ENCODE data around the gene POLE4.

The POLE4 gene

GRCh38 chr2:74985978-74986609 lies 27.7 kb downstream of the POLE4 start:
- DNase-seq (ENCODE audit: low spot score) (no peak), FAIRE-seq (no peak)

GRCh38 chr2:74991977-74992376 lies 33.5 kb downstream of the POLE4 start:
- no peak for FAIRE-seq
- no peak for DNase-seq (ENCODE audit: low spot score)

- no peak for DNase-seq (ENCODE audit: low spot score)
- FAIRE-seq = no peak
These were observed 41.0 kb downstream of the POLE4 start for GRCh38 chr2:74999468-74999867.

- FAIRE-seq = no peak
- DNase-seq (ENCODE audit: low spot score) = no peak
These were observed 43.6 kb downstream of the POLE4 start for GRCh38 chr2:75002007-75002406.

GRCh38 chr2:75003276-75003675 lies 44.8 kb downstream of the POLE4 start:
- FAIRE-seq = no peak

GRCh38 chr2:75003773-75004172 lies 45.3 kb downstream of the POLE4 start:
- FAIRE-seq (no peak), DNase-seq (ENCODE audit: low spot score) (no peak)

More at GRCh38 chr2:75003276-75003675, 44.8 kb downstream of the POLE4 start:
- no peak for DNase-seq (ENCODE audit: low spot score)

GRCh38 chr2:75006041-75006440 lies 47.6 kb downstream of the POLE4 start:
- FAIRE-seq (no peak), DNase-seq (ENCODE audit: low spot score) (no peak)

- DNase-seq (ENCODE audit: low spot score) (no peak), FAIRE-seq (no peak)
These were observed 48.6 kb downstream of the POLE4 start for GRCh38 chr2:75007061-75007460.

GRCh38 chr2:75007819-75008218 lies 49.4 kb downstream of the POLE4 start:
- no peak for DNase-seq (ENCODE audit: low spot score)
- no peak for FAIRE-seq

GRCh38 chr2:75010571-75010970 lies 52.1 kb downstream of the POLE4 start:
- DNase-seq (ENCODE audit: low spot score) (no peak), FAIRE-seq (no peak)

GRCh38 chr2:75012080-75012479 lies 53.6 kb downstream of the POLE4 start:
- FAIRE-seq = no peak

GRCh38 chr2:75018162-75018561 lies 59.7 kb downstream of the POLE4 start:
- FAIRE-seq (no peak), DNase-seq (ENCODE audit: low spot score) (no peak)

More at GRCh38 chr2:75012080-75012479, 53.6 kb downstream of the POLE4 start:
- no peak for DNase-seq (ENCODE audit: low spot score)

Data from urothelium cell line (cell line).